Breast epithelium (tissue), 4 donors: ENCODE data around the gene ANKS1B. TPM values are rescaled to one million over a fixed set of nuclear protein-coding genes. Genes with fewer than 3 reads are reported as not detected.

Source experiments
- DNase-seq, 2 donors: peaks; one replicate each; pipeline ENCODE4 v3.0.0-alpha.2; 2019; ENCODE audit warnings: low spot score in 2 of 2
- H3K27ac ChIP-seq, 2 donors: fragments of 200-600 bp; sonication (generic) in 1 of 2; one replicate each; pipeline ENCODE4 v1.5.1; 2016 to 2019; ENCODE audit warnings: mild to moderate bottlenecking in 1 of 2
- H3K27me3 ChIP-seq, 2 donors: fragments of 200-600 bp; sonication (generic) in 1 of 2; one replicate each; pipeline versions ENCODE4 v1.5.1 to v1.6.0; 2017 to 2019; ENCODE audit warnings: control low read depth in 1 of 2, mild to moderate bottlenecking in 1 of 2
- H3K36me3 ChIP-seq: fragments of 200-600 bp; one replicate; pipeline ENCODE4 v1.5.1; 2019
- H3K4me1 ChIP-seq, 2 donors: fragments of 200-600 bp; sonication (generic); one replicate each; pipeline ENCODE4 v1.5.1; 2016 to 2019; ENCODE audit warnings: control low read depth in 1 of 2
- H3K4me3 ChIP-seq, 3 donors: fragments of 200-600 bp; sonication (generic); 1 replicate in 2 of 3; 2 replicates in 1 of 3; pipeline ENCODE4 v1.5.1; 2016 to 2019; ENCODE audit warnings: mild to moderate bottlenecking in 3 of 3, moderate library complexity in 2 of 3
- H3K9me3 ChIP-seq, 2 donors: fragments of 200-600 bp; sonication (generic) in 1 of 2; one replicate each; pipeline ENCODE4 v1.5.1; 2016 to 2019; ENCODE audit warnings: control low read depth in 1 of 2
- CTCF ChIP-seq, 3 donors: fragments of 450-650 bp; IDR thresholded peaks; one replicate each; pipeline ENCODE4 v1.5.1; 2016 to 2017; ENCODE audit warnings: antibody characterized with exemption in 3 of 3, mild to moderate bottlenecking in 3 of 3, moderate library complexity in 3 of 3
- POLR2A ChIP-seq: fragments of 450-650 bp; IDR thresholded peaks from one replicate; pipeline ENCODE4 v1.6.1; 2016; ENCODE audit warnings: antibody characterized with exemption, mild to moderate bottlenecking, moderate library complexity
- POLR2AphosphoS5 ChIP-seq, 3 donors: sonication (generic); formaldehyde crosslinking; IDR thresholded peaks; one replicate each; pipeline ENCODE4 v1.6.1; 2017; ENCODE audit warnings: antibody characterized with exemption in 3 of 3
- intact Hi-C: fragments of 100-400 bp; cut with DNase I; formaldehyde crosslinking; loops from one replicate; pipeline ENCODE4 v1.15.1; 2023; ENCODE audit warnings: low total_unique reads
- total RNA-seq, 3 donors: library from RNA; depleted of rRNA; stranded (reverse); fragments of >200 nt; gene quantifications; one replicate each; pipeline ENCODE4 v1.1.0, GENCODE V29; 2016

ANKS1B gene
- total RNA-seq, 3 donors from 2014 or later, result 16.6 to 115 (median 32.4) TPM

GRCh38 chr12:98980508-98980907 lies 1004.2 kb downstream of the ANKS1B start:
- Histone ChIP-seq H3K4me3 (no peak overlapping the region), H3K4me1 (no peaks in the 10 kb centered on the region), H3K27me3 (no peaks in the 10 kb centered on the region), H3K36me3 (no peaks in the 10 kb centered on the region), H3K27ac (no peak overlapping the region), H3K9me3 (peaks cover 4 to 17% of the 10 kb centered on the region in 2 donors)
- TF ChIP-seq POLR2AphosphoS5 (IDR thresholded peaks at IDR 0.05) (no peak), CTCF (IDR thresholded peaks at IDR 0.05) (no peak)
- intact Hi-C loops, result no loop called here
- DNase-seq, result no peak

DNA sequence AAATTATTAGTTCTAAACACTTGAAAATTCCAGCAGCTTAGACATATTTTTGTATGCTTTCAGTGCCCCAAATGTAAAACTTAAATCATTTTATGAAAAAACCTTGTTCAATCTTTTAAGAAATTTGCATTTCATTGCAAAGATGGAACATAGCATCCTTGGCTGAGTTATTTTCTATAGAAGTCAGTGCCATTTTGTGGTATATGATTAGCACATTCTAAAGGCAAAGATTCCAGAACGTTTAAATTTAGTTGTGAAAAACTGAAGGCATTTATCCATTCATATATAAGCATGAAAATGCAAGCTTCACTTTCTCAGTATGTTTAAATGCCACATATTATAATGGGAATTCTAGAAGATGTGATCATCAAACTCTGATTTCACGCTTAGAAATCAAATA lies 1007.5 kb downstream of the ANKS1B start:
- intact Hi-C loops, result no loop called here
- TF ChIP-seq CTCF (IDR thresholded peaks at IDR 0.05) (no peak), POLR2AphosphoS5 (IDR thresholded peaks at IDR 0.05) (no peak), POLR2A (no peak)
- H3K4me3 ChIP-seq, result no peak overlapping the region

DNA sequence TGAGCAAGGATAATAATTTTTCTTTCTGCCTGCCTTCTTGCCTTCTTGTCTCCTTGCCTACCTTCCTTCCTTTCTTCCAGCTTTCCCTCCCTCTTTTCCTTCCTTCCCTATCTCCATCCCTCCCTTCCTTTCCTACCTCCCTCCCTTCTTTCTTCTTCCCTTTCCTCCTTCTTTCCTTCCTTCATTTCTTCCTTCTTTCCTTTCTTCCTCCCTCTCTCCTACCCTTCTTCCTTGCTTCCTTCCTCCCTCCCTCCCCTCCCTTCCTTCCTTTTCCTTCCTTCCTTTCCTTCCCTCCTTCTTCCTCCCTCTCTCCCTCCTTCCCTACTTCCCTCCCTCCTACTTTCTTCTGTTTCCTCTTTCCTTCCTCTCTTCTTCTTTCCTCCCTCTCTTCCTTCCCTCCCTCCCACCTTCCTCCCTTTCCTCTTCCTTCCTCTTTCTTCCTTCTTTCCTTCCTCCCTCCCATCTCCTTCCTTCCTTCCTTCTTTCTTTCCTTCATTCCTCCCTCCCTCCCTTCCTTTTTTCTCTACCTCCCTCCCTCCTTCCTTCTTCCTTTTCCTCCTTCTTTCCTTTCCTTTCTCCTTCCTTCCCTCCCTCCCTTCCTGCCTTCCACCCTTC lies 1009.9 kb downstream of the ANKS1B start:
- no peak overlapping the region for H3K4me3 ChIP-seq
- H3K4me1 ChIP-seq, result no peaks in the 10 kb centered on the region
- H3K27ac ChIP-seq, result no peak overlapping the region
- TF ChIP-seq POLR2AphosphoS5 (IDR thresholded peaks at IDR 0.05), result no peak
- no peak for TF ChIP-seq POLR2A
- TF ChIP-seq CTCF (IDR thresholded peaks at IDR 0.05), result no peak
- intact Hi-C loops, result no loop called here
- no peaks in the 10 kb centered on the region for H3K36me3 ChIP-seq
- DNase-seq, result no peak
- no peaks in the 10 kb centered on the region for H3K27me3 ChIP-seq
- no peaks in the 10 kb centered on the region for H3K9me3 ChIP-seq

More for the DNA sequence above, 1007.5 kb downstream of the ANKS1B start:
- Histone ChIP-seq H3K9me3 (no peaks in the 10 kb centered on the region), H3K36me3 (no peaks in the 10 kb centered on the region), H3K4me1 (no peaks in the 10 kb centered on the region), H3K27ac (no peak overlapping the region), H3K27me3 (no peaks in the 10 kb centered on the region)
- DNase-seq, result no peak

- Histone ChIP-seq H3K9me3 (no peaks in the 10 kb centered on the region), H3K36me3 (no peaks in the 10 kb centered on the region), H3K27me3 (no peaks in the 10 kb centered on the region), H3K4me3 (no peak overlapping the region), H3K27ac (no peak overlapping the region), H3K4me1 (no peaks in the 10 kb centered on the region)
- intact Hi-C loops, result no loop called here
- TF ChIP-seq CTCF (IDR thresholded peaks at IDR 0.05) (no peak), POLR2AphosphoS5 (IDR thresholded peaks at IDR 0.05) (no peak), POLR2A (no peak)
- no peak for DNase-seq
Observed at GRCh38 chr12:98973395-98973794, 1011.3 kb downstream of the ANKS1B start.

DNA sequence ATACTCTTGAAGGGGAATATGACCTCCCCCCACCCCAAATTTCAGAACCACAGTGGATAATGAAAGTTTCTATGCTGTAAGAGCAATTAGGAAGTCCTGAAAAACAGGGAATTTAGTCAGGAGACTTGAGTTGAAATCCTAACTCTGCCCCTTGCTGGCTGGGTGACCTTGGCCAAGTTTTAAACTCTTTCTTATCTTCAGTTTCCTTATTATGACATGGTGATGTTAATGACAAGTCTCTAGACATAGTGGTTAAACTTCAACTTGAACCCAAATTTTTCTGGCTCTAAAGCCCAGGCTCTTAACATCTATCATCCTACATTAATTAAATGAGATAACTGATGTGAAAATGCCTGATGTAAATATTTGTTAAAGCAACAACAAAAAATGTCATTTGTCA lies 1013.8 kb downstream of the ANKS1B start:
- intact Hi-C loops, result no loop called here
- Histone ChIP-seq H3K9me3 (no peaks in the 10 kb centered on the region), H3K36me3 (no peaks in the 10 kb centered on the region), H3K4me3 (no peak overlapping the region), H3K27me3 (no peaks in the 10 kb centered on the region), H3K4me1 (no peaks in the 10 kb centered on the region), H3K27ac (no peak overlapping the region)
- DNase-seq, result no peak
- no peak for TF ChIP-seq POLR2A
- TF ChIP-seq POLR2AphosphoS5 (IDR thresholded peaks at IDR 0.05), result no peak
- no peak for TF ChIP-seq CTCF (IDR thresholded peaks at IDR 0.05)
